Measurements from ENCODE around the gene PNPLA7. TPM values are rescaled to one million over a fixed set of nuclear protein-coding genes. Genes with fewer than 3 reads are reported as not detected.
"Not testable (repeated sequence)": the region's sequence is repeated elsewhere in the genome, so short reads cannot be mapped to it uniquely, and the experiment has no call there.

PNPLA7 gene
- total RNA-seq, 1 experiment from 2014 or later, result not detected

- no peak for DNase-seq
These were observed 19.0 kb downstream of the PNPLA7 start for GRCh38 chr9:137531099-137531765.

DNA sequence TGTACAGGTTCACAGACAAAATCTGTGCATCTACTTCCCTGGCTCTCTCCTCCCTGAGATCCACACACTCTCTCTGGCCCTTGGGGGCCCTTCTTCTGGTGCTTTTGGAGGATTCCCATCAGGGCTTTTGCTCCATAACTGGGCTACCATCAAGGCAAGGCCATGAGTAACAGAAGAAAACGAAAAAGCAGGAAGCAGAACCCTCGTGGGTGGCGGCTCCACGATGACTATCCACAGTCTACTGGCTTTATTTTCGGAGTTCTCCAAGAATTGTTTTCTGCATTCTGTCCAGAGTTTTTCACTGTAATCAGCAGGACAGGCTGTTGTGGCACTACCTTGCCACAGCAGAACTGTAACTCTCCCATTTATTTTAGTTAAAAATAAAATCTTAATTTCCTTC lies 19.9 kb downstream of the PNPLA7 start:
- Histone ChIP-seq H3K27me3 (no peaks in the 10 kb centered on the region), H3K9me3 (no peaks in the 10 kb centered on the region), H3K4me3 (no peak overlapping the region), H3K36me3 (no peaks in the 10 kb centered on the region)
- DNase-seq, result no peak

More at GRCh38 chr9:137531099-137531765, 19.0 kb downstream of the PNPLA7 start:
- H3K4me3 ChIP-seq, result no peak overlapping the region
- H3K9me3 ChIP-seq, result no peaks in the 10 kb centered on the region
- H3K36me3 ChIP-seq, result no peaks in the 10 kb centered on the region
- no peaks in the 10 kb centered on the region for H3K27me3 ChIP-seq

- H3K9me3 ChIP-seq, result no peaks in the 10 kb centered on the region
- H3K27me3 ChIP-seq, result no peaks in the 10 kb centered on the region
- H3K4me3 ChIP-seq, result no peak overlapping the region
- DNase-seq, result no peak
- H3K36me3 ChIP-seq, result no peaks in the 10 kb centered on the region
These were observed 25.3 kb downstream of the PNPLA7 start for GRCh38 chr9:137524981-137525317.

- Histone ChIP-seq H3K9me3 (no peaks in the 10 kb centered on the region), H3K36me3 (no peaks in the 10 kb centered on the region), H3K4me3 (no peak overlapping the region), H3K27me3 (no peaks in the 10 kb centered on the region)
- no peak for DNase-seq
These were observed 25.8 kb downstream of the PNPLA7 start for GRCh38 chr9:137524161-137524980.

DNA sequence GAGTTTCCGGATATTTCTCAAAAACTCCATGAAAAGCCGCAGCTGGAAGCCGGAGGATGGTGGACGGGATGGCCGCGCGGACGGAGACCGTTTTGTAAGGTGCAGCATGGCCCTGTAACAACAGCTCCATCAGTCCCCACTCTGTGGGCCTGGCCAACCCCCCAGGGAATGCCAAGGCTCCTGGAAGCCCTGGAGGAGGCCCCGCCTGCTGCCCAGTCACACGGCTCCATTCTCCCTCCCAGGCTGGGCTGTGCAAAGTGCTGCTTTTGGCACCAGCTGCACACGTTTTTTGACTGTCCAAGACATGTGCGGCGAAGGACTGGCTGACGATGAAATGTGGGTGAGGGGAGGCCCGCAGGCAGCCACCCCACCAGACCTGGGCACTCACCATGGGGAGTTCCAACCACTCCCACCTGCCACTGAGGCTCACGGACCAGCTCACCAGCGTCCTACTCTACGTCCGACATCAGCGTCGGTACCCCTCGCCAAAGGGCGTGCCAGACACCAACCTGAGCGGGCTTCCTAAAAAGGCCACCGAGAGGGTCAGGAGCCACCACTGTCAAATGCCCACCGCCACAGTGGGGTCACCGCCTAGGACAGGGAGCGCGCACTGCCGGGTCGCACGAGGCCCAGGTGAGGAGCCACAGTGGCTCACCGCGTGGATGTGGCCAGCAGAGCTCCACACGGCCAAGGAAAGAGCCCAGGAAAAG lies 27.3 kb downstream of the PNPLA7 start:
- no peak for DNase-seq
- no peak overlapping the region for H3K4me3 ChIP-seq
- H3K27me3 ChIP-seq, result no peaks in the 10 kb centered on the region
- no peaks in the 10 kb centered on the region for H3K9me3 ChIP-seq
- H3K36me3 ChIP-seq, result no peaks in the 10 kb centered on the region

- no peaks in the 10 kb centered on the region for H3K36me3 ChIP-seq
- no peaks in the 10 kb centered on the region for H3K9me3 ChIP-seq
- no peak for DNase-seq
- no peaks in the 10 kb centered on the region for H3K27me3 ChIP-seq
- H3K4me3 ChIP-seq, result no peak overlapping the region
These were observed 28.7 kb downstream of the PNPLA7 start for GRCh38 chr9:137521405-137521985.

- Histone ChIP-seq H3K27me3 (no peaks in the 10 kb centered on the region), H3K36me3 (no peaks in the 10 kb centered on the region), H3K4me3 (no peak overlapping the region), H3K9me3 (no peaks in the 10 kb centered on the region)
- DNase-seq, result no peak
These were observed 29.4 kb downstream of the PNPLA7 start for GRCh38 chr9:137520614-137521404.

DNA sequence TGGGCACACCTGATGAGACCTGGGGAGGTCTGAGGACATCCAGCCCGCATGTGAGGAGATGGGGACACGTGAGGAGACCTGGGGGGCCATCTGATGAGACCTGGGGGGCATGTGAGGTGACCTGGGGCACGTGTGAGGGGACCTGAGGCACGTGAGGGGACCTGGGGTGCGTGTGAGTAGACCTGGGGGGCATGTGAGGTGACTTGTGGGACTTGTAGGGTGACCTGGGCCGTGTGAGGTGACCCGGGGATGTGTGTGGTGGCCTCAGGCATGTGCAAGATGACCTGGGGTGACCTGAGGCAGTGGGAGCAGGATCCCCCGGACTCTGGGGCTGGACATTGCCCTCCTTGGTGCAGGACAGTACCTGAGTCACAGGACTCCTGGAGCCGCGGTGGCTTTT lies 30.6 kb downstream of the PNPLA7 start:
- Histone ChIP-seq H3K4me3 (no peak overlapping the region), H3K27me3 (no peaks in the 10 kb centered on the region), H3K9me3 (no peaks in the 10 kb centered on the region), H3K36me3 (no peaks in the 10 kb centered on the region)
- no peak for DNase-seq

DNA sequence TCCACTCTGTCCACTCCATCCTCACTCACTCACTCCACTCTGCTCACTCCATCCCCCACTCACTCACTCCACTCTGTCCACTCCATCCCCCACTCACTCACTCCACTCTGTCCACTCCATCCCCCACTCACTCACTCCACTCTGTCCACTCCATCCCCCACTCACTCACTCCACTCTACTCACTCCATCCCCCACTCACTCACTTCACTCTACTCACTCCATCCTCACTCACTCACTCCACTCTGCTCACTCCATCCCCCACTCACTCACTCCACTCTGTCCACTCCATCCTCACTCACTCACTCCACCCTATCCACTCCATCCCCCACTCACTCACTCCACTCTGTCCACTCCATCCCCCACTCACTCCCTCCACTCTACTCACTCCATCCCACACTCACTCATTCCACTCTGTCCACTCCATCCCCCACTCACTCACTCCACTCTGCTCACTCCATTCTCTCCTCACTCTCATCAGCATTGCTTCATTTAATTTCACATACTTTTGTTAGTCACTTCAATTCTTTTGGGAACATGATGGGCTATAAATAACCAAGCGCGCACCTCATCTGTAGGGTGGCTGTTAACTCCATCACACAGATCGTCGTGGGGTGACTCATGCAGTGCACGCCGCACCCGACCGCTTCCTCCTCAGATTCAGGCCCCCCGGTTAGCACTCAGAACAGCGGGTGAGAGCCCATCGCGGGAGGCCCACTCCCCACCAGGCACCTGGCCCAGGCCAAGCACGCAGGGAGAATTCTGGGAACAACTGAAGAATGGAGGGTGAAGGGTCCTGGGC lies 31.3 kb downstream of the PNPLA7 start:
- DNase-seq, H3K36me3 ChIP-seq, H3K4me3 ChIP-seq, H3K27me3 ChIP-seq, H3K9me3 ChIP-seq: not testable (repeated sequence)

DNA sequence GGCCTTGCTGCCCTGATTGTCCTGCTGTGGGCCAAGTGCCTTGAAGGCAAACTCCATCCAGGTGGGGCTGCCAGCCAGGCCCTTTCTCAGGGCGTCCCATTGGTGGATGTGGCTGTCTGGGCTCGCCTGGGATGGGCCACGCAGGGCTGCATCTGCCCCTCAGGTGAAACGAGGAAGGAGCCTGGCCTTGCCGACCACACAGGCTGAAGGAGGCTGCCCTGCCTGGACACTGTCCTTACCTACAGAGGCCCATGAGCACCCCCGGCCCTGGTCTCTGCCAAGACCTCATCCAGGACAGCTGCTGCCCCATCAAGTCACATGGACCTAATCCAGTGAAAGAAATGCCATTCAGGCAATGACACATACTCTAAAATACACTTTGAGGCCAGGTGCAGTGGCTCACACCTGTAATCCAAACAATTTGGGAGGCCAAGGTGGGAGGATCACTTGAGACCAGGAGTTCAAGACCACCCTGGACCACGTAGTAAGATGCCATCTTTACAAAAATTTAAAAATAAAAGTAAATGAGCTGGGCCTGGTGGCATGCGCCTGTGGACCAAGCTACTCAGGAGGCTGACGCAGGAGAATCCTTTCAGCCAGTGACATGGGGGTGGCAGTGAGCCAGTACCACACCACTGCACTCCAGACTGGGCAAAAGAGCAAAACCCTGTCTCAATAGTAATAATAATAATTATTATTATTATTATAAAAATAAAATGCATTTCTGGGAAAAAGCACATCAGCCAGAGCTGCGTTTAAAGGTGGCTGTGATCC lies 33.9 kb downstream of the PNPLA7 start:
- DNase-seq, result no peak
- no peaks in the 10 kb centered on the region for H3K9me3 ChIP-seq
- no peak overlapping the region for H3K4me3 ChIP-seq
- no peaks in the 10 kb centered on the region for H3K36me3 ChIP-seq
- no peaks in the 10 kb centered on the region for H3K27me3 ChIP-seq

GRCh38 chr9:137515338-137515724 lies 34.9 kb downstream of the PNPLA7 start:
- Histone ChIP-seq H3K27me3 (no peaks in the 10 kb centered on the region), H3K36me3 (no peaks in the 10 kb centered on the region), H3K4me3 (no peak overlapping the region), H3K9me3 (no peaks in the 10 kb centered on the region)
- DNase-seq, result no peak

DNA sequence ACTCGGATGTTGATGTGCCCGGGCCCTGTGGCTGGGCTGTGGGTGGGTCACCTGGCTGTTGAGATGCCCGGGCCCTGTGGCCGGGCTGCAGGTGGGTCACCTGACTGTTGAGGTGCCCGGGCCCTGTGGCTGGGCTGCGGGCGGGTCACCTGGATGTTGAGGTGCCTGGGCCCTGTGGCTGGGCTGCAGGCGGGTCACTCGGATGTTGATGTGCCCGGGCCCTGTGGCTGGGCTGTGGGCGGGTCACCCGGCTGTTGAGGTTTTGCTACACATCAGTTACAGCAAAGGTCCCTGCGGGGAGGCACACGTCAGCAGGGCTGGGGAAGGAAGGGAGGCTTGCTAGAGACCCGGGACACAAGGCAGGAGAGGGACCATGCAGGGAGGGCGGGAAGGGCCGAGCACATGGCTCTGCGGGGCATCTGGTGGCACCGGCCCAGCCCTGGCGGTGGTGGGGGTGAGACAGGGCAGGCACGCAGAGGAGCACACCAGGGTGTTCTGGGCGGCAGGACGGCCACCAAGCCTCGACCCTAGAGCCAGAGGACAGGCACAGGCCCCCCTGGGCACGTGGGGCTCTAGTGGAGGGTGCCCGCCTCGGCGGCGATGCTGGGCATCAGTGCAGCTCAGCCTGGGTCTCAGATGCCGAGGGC lies 35.4 kb downstream of the PNPLA7 start:
- DNase-seq, result no peak
- Histone ChIP-seq H3K9me3 (no peaks in the 10 kb centered on the region), H3K4me3 (no peak overlapping the region), H3K36me3 (no peaks in the 10 kb centered on the region), H3K27me3 (no peaks in the 10 kb centered on the region)

DNA sequence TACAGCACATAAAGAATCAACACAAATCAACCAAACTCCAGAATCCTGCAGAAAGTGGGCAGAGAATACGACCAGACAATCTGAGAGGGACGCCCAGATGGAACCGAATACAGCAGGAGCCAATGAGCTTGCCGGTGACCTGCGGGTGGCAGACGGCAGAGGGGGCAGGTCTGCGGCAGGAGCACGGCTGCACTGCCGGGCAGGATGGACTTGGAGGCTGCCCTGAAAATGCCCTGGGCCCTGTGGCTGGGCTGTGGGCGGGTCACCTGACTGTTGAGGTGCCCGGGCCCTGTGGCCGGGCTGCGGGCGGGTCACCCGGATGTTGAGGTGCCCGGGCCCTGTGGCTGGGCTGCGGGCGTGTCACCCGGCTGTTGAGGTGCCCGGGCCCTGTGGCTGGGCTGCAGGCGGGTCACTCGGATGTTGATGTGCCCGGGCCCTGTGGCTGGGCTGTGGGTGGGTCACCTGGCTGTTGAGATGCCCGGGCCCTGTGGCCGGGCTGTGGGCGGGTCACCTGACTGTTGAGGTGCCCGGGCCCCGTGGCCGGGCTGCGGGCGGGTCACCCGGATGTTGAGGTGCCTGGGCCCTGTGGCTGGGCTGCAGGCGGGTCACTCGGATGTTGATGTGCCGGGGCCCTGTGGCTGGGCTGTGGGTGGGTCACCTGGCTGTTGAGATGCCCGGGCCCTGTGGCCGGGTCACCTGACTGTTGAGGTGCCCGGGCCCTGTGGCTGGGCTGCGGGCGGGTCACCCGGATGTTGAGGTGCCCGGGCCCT lies 36.2 kb downstream of the PNPLA7 start:
- not testable (repeated sequence) for H3K36me3 ChIP-seq, H3K9me3 ChIP-seq, H3K27me3 ChIP-seq
- peak overlapping the region; percentile 33 for H3K4me3 ChIP-seq
- peak; percentile 61 for DNase-seq

- not testable (repeated sequence) for DNase-seq, H3K27me3 ChIP-seq, H3K36me3 ChIP-seq, H3K9me3 ChIP-seq, H3K4me3 ChIP-seq
These were observed 37.1 kb downstream of the PNPLA7 start for GRCh38 chr9:137513136-137513535.
